ENCODE results near the gene PPM1A. TPM values are rescaled to one million over a fixed set of nuclear protein-coding genes. Genes with fewer than 3 reads are reported as not detected.

Gene PPM1A
- total RNA-seq, 1 experiment from 2014 or later: 41.7 TPM

DNA sequence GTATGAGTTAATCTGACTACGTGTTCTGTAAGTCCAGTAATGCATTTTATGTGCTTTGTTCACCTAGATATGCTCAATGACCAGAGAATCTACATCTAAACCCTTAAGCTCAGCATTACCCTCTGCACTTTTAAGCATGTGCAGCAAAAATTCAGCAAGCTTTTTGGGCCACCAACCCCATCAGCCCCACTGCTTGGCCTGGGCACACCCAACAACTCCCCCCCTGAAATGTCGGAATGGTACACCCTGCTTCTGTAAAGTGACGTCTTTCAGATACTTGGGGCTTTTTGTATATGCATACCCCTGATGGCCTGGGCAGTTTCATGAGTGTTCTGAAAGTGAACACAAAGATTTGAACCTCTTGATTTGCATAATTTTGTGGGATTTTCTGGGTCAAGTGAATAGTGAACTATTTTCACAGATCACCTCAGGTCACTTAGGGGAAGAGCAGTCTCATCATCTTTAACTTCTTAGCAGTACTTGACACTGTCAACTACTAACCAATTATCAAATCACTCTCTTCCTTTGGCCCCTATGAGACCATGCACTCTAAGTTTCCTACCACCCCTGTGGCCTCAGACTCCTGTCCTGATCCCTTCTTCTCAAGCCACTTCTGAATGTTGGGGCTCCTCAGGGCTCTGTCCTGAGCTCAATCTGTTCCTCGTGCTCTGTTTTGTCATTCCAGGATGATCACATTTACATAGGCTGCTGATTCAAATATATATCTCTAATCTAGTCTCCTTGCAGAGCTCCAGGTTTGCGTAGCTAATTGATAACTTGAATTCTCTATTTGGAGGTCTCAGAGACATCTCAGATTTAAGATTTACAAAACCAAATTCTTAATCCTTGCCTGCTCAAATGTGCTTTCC is 36.3 kb upstream of the PPM1A start:
- DNase-seq: no peak
- Histone ChIP-seq H3K79me2 (ENCODE audit: insufficient read depth, low read length) (no peaks in the 10 kb centered on the region), H3K79me1 (ENCODE audit: insufficient read depth, low read depth, low read length, poor library complexity, severe bottlenecking) (no peaks in the 10 kb centered on the region), H2AK5ac (ENCODE audit: insufficient read length, low read length) (no peak overlapping the region), H3K23ac (ENCODE audit: insufficient read length, low read depth, low read length) (no peak overlapping the region), H3K14ac (ENCODE audit: insufficient read depth, low read length) (no peak overlapping the region), H2BK120ac (ENCODE audit: low read depth, low read length, poor library complexity, severe bottlenecking) (no peak overlapping the region), H3K27me3 (ENCODE audit: insufficient read depth, low read length) (no peaks in the 10 kb centered on the region), H2AFZ (ENCODE audit: low read length) (no peak overlapping the region), H3T11ph (ENCODE audit: low read length) (no peak overlapping the region), H3K9me3 (ENCODE audit: control insufficient read depth, low read depth, low read length) (no peaks in the 10 kb centered on the region), H3K4ac (ENCODE audit: low read depth, low read length) (no peak overlapping the region; the same call in 1 of the 2 replicates), H4K5ac (ENCODE audit: insufficient read length, low read depth, low read length) (no peak overlapping the region), H2BK12ac (ENCODE audit: insufficient read length, low read depth, low read length) (no peak overlapping the region), H3K4me1 (ENCODE audit: insufficient read depth, low read length) (peaks cover 9% of the 10 kb centered on the region; the same call in 1 of the 2 replicates), H4K8ac (replicated peaks; ENCODE audit: insufficient read length, low read depth, low read length) (no peak overlapping the region), H2BK20ac (ENCODE audit: low read depth, low read length, poor library complexity, severe bottlenecking) (no peak overlapping the region), H3K4me2 (ENCODE audit: insufficient read depth, insufficient read length, low read length) (no peak overlapping the region), H3K56ac (ENCODE audit: insufficient read length, low read depth, low read length) (no peak overlapping the region), H3K23me2 (ENCODE audit: insufficient read length, low read depth, low read length, poor library complexity, severe bottlenecking) (no peaks in the 10 kb centered on the region), H3K27ac (ENCODE audit: insufficient read length, low read depth, low read length) (no peak overlapping the region), H3K18ac (ENCODE audit: insufficient read length, low read depth, low read length) (no peak overlapping the region), H2BK5ac (ENCODE audit: insufficient read length, low read length) (no peak overlapping the region), H4K91ac (ENCODE audit: insufficient read length, low read depth, low read length) (no peak overlapping the region), H4K20me1 (ENCODE audit: control insufficient read depth, insufficient read depth, insufficient read length) (no peaks in the 10 kb centered on the region), H2BK15ac (ENCODE audit: low read depth, low read length) (no peak overlapping the region), H3K9ac (ENCODE audit: extremely low read depth, insufficient read length, low read length) (no peak overlapping the region)
- H3K36me3 Mint-ChIP-seq (ENCODE audit: insufficient read depth in 1 of 3, low read depth in 3 of 3): no peaks in the 10 kb centered on the region
- H3K27me3 Mint-ChIP-seq (ENCODE audit: low read depth): no peaks in the 10 kb centered on the region; the same call in 1 of the 2 replicates
- no peak overlapping the region for H3K27ac Mint-ChIP-seq
- peaks cover 14 to 18% of the 10 kb centered on the region in 2 experiments for H3K4me1 Mint-ChIP-seq
- no peak for TF ChIP-seq CTCF (conservative IDR thresholded peaks at IDR 0.05)
- H3K9me3 Mint-ChIP-seq: no peaks in the 10 kb centered on the region
- no peak overlapping the region for H3K4me3 Mint-ChIP-seq
- WGBS (ENCODE audit: extremely low coverage, insufficient read length, low lambda C conversion rate): no CpG with 5 or more reads among the region's 5 CpGs

All from H9 (cell line).